ENCODE results near the gene CYTH4. TPM values are rescaled to one million over a fixed set of nuclear protein-coding genes. Genes with fewer than 3 reads are reported as not detected.

Gene CYTH4
- total and polyA plus RNA-seq, 7 experiments from 2014 or later, result 49.5 to 227 (median 135) TPM

DNA sequence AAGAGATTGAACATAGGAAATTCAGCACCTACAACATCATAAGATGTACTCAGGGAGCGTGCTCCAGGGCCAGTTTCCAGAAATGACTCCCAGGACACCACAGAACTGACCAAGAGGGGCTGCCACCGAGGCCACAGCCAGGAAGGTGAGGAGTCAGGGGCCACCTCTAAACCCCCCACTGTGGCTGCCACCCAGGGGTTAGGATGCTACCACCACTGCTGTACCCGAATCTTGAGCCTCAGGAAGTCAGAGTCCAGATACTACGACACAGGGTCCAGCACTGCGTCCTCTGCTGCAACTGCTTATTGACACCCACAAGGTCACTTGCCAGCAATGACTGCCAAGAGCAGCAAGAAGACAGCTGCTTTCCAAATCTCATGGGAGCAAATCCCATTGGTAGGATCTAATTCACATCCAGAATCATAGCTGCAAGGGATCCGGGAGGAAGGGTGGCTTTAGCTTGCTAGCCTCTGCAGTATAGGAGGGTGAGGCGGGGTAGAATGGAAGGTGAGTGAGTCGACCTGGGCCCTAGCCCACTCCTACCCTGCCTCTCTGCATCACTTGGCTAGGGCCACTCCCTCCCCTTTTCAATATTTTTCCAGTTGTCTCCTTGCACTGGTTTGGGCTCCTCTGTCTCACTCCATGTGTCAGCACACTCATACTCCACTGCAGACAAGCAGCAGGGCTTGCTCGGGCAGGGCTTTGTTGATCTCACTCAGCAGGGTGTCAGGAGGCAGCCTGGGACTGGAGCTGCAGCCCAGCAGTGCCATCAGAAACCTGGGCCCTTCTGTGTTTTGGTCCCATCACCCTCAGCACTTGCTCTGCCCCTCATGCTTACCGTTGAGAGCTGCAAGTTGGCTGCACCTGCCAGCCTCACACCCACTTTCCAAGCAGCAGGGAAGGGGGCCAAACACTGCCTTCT is 18.1 kb upstream of the CYTH4 start:
- no peaks in the 10 kb centered on the region for H3K36me3 ChIP-seq (ENCODE audit: control insufficient read depth in 2 of 3, insufficient read depth in 3 of 3, low read length in 3 of 3)
- H3K9me3 Mint-ChIP-seq, result peaks cover 0 to 14% (median 3%) of the 10 kb centered on the region in 11 donors
- peaks cover 0 to 12% (median 10%) of the 10 kb centered on the region in 3 experiments for H3K9me3 ChIP-seq (ENCODE audit: control insufficient read depth in 2 of 3, low read length in 3 of 3)
- DNase-seq, result no peak
- ChIA-PET POLR2A (interaction anchor here (0.7 to 1.3 kb wide), 5 partner anchors 12 to 212 kb away, joined by 3 to 5 read pairs (median 4); partner anchors contain the start of genes KCTD17 and RAC2), CTCF (interaction anchor here (0.9 to 1.9 kb wide), 10 partner anchors 8 to 192 kb away, joined by 3 to 9 read pairs (median 4); no protein-coding TSS in a partner anchor)
- H3K27ac Mint-ChIP-seq, result peak overlapping the region in 2 of 9 donors; percentile 29 to 34
- peaks cover 0 to 15% (median 0%) of the 10 kb centered on the region in 5 donors for H3K36me3 Mint-ChIP-seq
- H3K27me3 ChIP-seq (ENCODE audit: control insufficient read depth in 2 of 2, insufficient read depth in 2 of 2, low read length in 2 of 2), result no peaks in the 10 kb centered on the region
- ATAC-seq, result no peak
- H3K27ac ChIP-seq (ENCODE audit: low read depth, low read length), result no peak overlapping the region
- no peak overlapping the region for H3K4me3 ChIP-seq (ENCODE audit: low read length)
- H3K4me1 ChIP-seq (ENCODE audit: control insufficient read depth in 2 of 2, insufficient read depth in 2 of 2, low read length in 2 of 2), result peaks cover 7 to 25% of the 10 kb centered on the region in 2 donors
- H3K4me3 Mint-ChIP-seq, result no peak overlapping the region
- peaks cover 0 to 13% (median 0%) of the 10 kb centered on the region in 5 donors for H3K27me3 Mint-ChIP-seq
- peaks cover 33 to 51% (median 39%) of the 10 kb centered on the region in 7 donors for H3K4me1 Mint-ChIP-seq
- intact Hi-C loops (cut with micrococcal nuclease), result no loop called here

DNA sequence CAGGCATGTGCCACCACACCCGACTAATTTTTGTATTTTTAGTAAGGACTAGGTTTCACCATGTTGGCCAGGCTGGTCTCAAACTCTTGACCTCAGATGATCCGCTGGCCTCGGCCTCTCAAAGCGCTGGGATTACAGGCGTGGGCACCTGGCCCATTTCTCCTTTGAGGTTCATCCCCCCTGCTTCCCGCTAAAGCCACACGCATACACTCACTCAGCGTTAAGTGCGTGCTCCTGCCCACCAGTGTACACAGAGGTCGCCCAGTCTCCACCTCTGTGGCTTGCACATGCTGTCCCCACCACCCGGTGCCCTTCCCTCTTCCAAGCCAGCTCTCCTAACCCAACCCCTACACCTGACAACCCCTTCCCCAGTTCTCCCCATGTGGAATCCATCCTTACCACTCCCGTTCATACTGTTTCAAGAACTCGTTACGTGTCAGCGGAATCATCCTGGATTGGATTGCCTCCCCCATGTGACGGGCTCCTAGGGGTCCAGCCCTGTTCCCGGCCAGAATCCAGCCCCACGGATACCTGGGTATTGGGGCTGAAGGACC is 15.7 kb upstream of the CYTH4 start:
- peak overlapping the region; percentile 76 for H3K4me3 ChIP-seq (ENCODE audit: low read length)
- H3K36me3 ChIP-seq (ENCODE audit: control insufficient read depth in 2 of 3, insufficient read depth in 3 of 3, low read length in 3 of 3), result no peaks in the 10 kb centered on the region
- ChIA-PET POLR2A (interaction anchor here (1.0 to 7.7 kb wide), 5 partner anchors 14 to 192 kb away, joined by 3 to 70 read pairs (median 6); no protein-coding TSS in a partner anchor), CTCF (interaction anchor here (0.6 to 3.6 kb wide), 8 partner anchors 18 to 300 kb away, joined by 3 to 34 read pairs (median 6); no protein-coding TSS in a partner anchor)
- H3K27ac ChIP-seq (ENCODE audit: low read depth, low read length), result peak overlapping the region; percentile 87
- intact Hi-C loops (cut with micrococcal nuclease), result loop anchor here (1.0 to 5.0 kb wide), 9 partner anchors 16 to 301 kb away; partner anchors contain the start of gene CYTH4 (in 1 of the 2)
- ATAC-seq (peak; percentile 11), DNase-seq (no peak)
- peak overlapping the region; percentile 84 to 93 (median 88) for H3K4me3 Mint-ChIP-seq
- peak overlapping the region; percentile 91 to 99 (median 95) for H3K27ac Mint-ChIP-seq
- H3K4me1 Mint-ChIP-seq, result peaks cover 30 to 45% (median 38%) of the 10 kb centered on the region in 7 donors
- peaks cover 0 to 17% (median 0%) of the 10 kb centered on the region in 5 donors for H3K27me3 Mint-ChIP-seq
- peaks cover 0 to 12% (median 10%) of the 10 kb centered on the region in 3 experiments for H3K9me3 ChIP-seq (ENCODE audit: control insufficient read depth in 2 of 3, low read length in 3 of 3)
- peaks cover 0 to 15% (median 0%) of the 10 kb centered on the region in 5 donors for H3K36me3 Mint-ChIP-seq
- no peaks in the 10 kb centered on the region for H3K27me3 ChIP-seq (ENCODE audit: control insufficient read depth in 2 of 2, insufficient read depth in 2 of 2, low read length in 2 of 2)
- peaks cover 0 to 13% of the 10 kb centered on the region in 2 donors for H3K4me1 ChIP-seq (ENCODE audit: control insufficient read depth in 2 of 2, insufficient read depth in 2 of 2, low read length in 2 of 2)
- H3K9me3 Mint-ChIP-seq, result peaks cover 0 to 14% (median 3%) of the 10 kb centered on the region in 11 donors

DNA sequence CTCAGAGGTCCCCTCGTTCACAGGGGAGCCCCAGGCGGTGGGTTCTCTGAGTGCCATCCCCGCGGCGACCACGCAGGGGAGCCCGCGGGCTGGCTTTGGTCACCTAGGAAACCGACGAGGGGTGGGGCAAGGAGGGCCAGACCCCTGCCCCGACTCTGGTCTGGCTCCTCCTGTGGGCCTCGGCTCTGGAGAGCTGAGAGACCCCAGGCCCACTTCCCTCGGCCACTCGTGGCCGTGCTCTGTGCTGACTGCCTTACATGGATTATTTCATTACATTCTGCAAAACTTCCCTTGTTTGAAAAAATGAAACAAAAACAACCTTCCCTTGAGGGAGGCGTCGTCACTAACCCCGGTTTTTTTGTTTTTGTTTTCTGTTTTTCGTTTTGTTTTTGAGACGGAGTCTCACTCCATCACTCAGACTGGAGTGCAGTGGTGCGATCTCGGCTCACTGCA is 15.1 kb upstream of the CYTH4 start:
- POLR2A ChIA-PET, result interaction anchor here (1.0 to 7.7 kb wide), 10 partner anchors 13 to 219 kb away, joined by 3 to 70 read pairs (median 5); partner anchors contain the start of genes CYTH4 and MFNG
- H3K4me3 ChIP-seq (ENCODE audit: low read length), result peak overlapping the region; percentile 76
- Mint-ChIP-seq H3K4me3 (peak overlapping the region; percentile 84 to 93 (median 88)), H3K4me1 (peaks cover 30 to 48% (median 38%) of the 10 kb centered on the region in 7 donors), H3K9me3 (peaks cover 0 to 14% (median 3%) of the 10 kb centered on the region in 11 donors), H3K36me3 (peaks cover 0 to 15% (median 0%) of the 10 kb centered on the region in 5 donors), H3K27ac (peak overlapping the region; percentile 91 to 99 (median 95)), H3K27me3 (peaks cover 0 to 14% (median 0%) of the 10 kb centered on the region in 5 donors)
- ATAC-seq (peak; percentile 92), DNase-seq (peak; percentile 58 to 84 (median 73))
- H3K9me3 ChIP-seq (ENCODE audit: control insufficient read depth in 2 of 3, low read length in 3 of 3), result peaks cover 0 to 12% (median 10%) of the 10 kb centered on the region in 3 experiments
- CTCF ChIA-PET, result interaction anchor here (0.7 to 3.6 kb wide), 16 partner anchors 8 to 376 kb away, joined by 3 to 34 read pairs (median 4); no protein-coding TSS in a partner anchor
- no peaks in the 10 kb centered on the region for H3K36me3 ChIP-seq (ENCODE audit: control insufficient read depth in 2 of 3, insufficient read depth in 3 of 3, low read length in 3 of 3)
- H3K27me3 ChIP-seq (ENCODE audit: control insufficient read depth in 2 of 2, insufficient read depth in 2 of 2, low read length in 2 of 2), result no peaks in the 10 kb centered on the region
- intact Hi-C loops (cut with micrococcal nuclease), result loop anchor here (1.0 to 5.0 kb wide), 9 partner anchors 15 to 300 kb away; partner anchors contain the start of gene CYTH4 (in 1 of the 2)
- H3K27ac ChIP-seq (ENCODE audit: low read depth, low read length), result peak overlapping the region; percentile 87
- peaks cover 0 to 13% of the 10 kb centered on the region in 2 donors for H3K4me1 ChIP-seq (ENCODE audit: control insufficient read depth in 2 of 2, insufficient read depth in 2 of 2, low read length in 2 of 2)

- DNase-seq (no peak), ATAC-seq (no peak)
- Mint-ChIP-seq H3K4me3 (peak overlapping the region; percentile 84 to 93 (median 88)), H3K9me3 (peaks cover 0 to 14% (median 3%) of the 10 kb centered on the region in 11 donors), H3K27me3 (peaks cover 0 to 9% (median 0%) of the 10 kb centered on the region in 5 donors), H3K36me3 (peaks cover 0 to 12% (median 0%) of the 10 kb centered on the region in 5 donors), H3K4me1 (peaks cover 29 to 47% (median 38%) of the 10 kb centered on the region in 7 donors), H3K27ac (peak overlapping the region; percentile 91 to 99 (median 95))
- intact Hi-C loops (cut with micrococcal nuclease), result loop anchor here (1.0 to 5.0 kb wide), 9 partner anchors 14 to 299 kb away; partner anchors contain the start of gene CYTH4 (in 1 of the 2)
- H3K4me3 ChIP-seq (ENCODE audit: low read length), result peak overlapping the region; percentile 76
- peak overlapping the region; percentile 87 for H3K27ac ChIP-seq (ENCODE audit: low read depth, low read length)
- peaks cover 0 to 12% (median 10%) of the 10 kb centered on the region in 3 experiments for H3K9me3 ChIP-seq (ENCODE audit: control insufficient read depth in 2 of 3, low read length in 3 of 3)
- no peaks in the 10 kb centered on the region for H3K27me3 ChIP-seq (ENCODE audit: control insufficient read depth in 2 of 2, insufficient read depth in 2 of 2, low read length in 2 of 2)
- H3K36me3 ChIP-seq (ENCODE audit: control insufficient read depth in 2 of 3, insufficient read depth in 3 of 3, low read length in 3 of 3), result no peaks in the 10 kb centered on the region
- H3K4me1 ChIP-seq (ENCODE audit: control insufficient read depth in 2 of 2, insufficient read depth in 2 of 2, low read length in 2 of 2), result peaks cover 0 to 13% of the 10 kb centered on the region in 2 donors
- POLR2A ChIA-PET, result interaction anchor here (0.6 to 7.7 kb wide), 12 partner anchors 10 to 219 kb away, joined by 3 to 70 read pairs (median 4); partner anchors contain the start of genes CYTH4 and MFNG
- CTCF ChIA-PET, result interaction anchor here (0.5 to 3.6 kb wide), 21 partner anchors 9 to 375 kb away, joined by 3 to 34 read pairs (median 4); no protein-coding TSS in a partner anchor
Measured at GRCh38 chr22:37267661-37268413, 14.5 kb upstream of the CYTH4 start.

- Histone ChIP-seq H3K9me3 (ENCODE audit: control insufficient read depth in 2 of 3, low read length in 3 of 3) (no peaks in the 10 kb centered on the region), H3K4me3 (ENCODE audit: low read length) (no peak overlapping the region), H3K27ac (ENCODE audit: low read depth, low read length) (no peak overlapping the region), H3K27me3 (ENCODE audit: control insufficient read depth in 2 of 2, insufficient read depth in 2 of 2, low read length in 2 of 2) (no peaks in the 10 kb centered on the region), H3K36me3 (ENCODE audit: control insufficient read depth in 2 of 3, insufficient read depth in 3 of 3, low read length in 3 of 3) (no peaks in the 10 kb centered on the region), H3K4me1 (ENCODE audit: control insufficient read depth in 2 of 2, insufficient read depth in 2 of 2, low read length in 2 of 2) (peaks cover 0 to 13% of the 10 kb centered on the region in 2 donors)
- Mint-ChIP-seq H3K4me3 (peak overlapping the region in 2 of 10 donors; percentile 10 to 35), H3K9me3 (peaks cover 0 to under 1% (median 0%) of the 10 kb centered on the region in 11 donors), H3K27ac (peak overlapping the region in 8 of 9 donors; percentile 1 to 67 (median 34)), H3K27me3 (peaks cover 0 to 7% (median 0%) of the 10 kb centered on the region in 5 donors), H3K4me1 (peaks cover 33 to 68% (median 38%) of the 10 kb centered on the region in 7 donors), H3K36me3 (peaks cover 0 to 7% (median 0%) of the 10 kb centered on the region in 5 donors)
- ATAC-seq (no peak), DNase-seq (peak in 1 of 9 donors; percentile 40)
- ChIA-PET POLR2A (interaction anchor here (0.6 to 7.7 kb wide), 10 partner anchors 10 to 337 kb away, joined by 3 to 70 read pairs (median 5); no protein-coding TSS in a partner anchor), CTCF (interaction anchor here (1.0 to 3.6 kb wide), 6 partner anchors 8 to 159 kb away, joined by 3 to 34 read pairs (median 6); no protein-coding TSS in a partner anchor)
- intact Hi-C loops (cut with micrococcal nuclease), result loop anchor here in 1 of 2 donors (5.0 kb wide), 1 partner anchor 38 kb away; no protein-coding TSS in a partner anchor
Measured at GRCh38 chr22:37269936-37270678, 12.2 kb upstream of the CYTH4 start.

Measured in naive thymus-derived CD4-positive, alpha-beta T cell (primary cell).